ENCODE data around the gene SGSM2.

Gene SGSM2

DNA sequence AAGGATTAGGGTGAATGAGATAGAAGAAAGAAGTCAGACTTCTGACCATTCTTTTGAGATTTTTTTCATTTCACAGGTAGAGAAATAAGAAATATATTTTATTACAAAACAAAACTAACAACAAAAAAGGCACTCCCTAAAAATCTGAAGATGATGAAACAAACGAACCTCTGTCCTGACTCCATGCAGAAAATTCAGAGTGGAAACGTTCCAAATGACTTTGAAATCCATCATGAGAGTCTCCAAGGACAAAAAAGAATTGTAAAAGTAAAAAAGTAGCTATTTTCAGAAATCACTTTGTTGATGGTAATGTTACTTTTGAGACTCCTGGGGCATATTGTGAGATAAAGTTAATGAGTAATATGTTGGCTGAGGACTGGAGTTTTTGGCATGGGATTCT, 89.9 kb downstream of the SGSM2 start:
- DNase-seq = no peak

DNA sequence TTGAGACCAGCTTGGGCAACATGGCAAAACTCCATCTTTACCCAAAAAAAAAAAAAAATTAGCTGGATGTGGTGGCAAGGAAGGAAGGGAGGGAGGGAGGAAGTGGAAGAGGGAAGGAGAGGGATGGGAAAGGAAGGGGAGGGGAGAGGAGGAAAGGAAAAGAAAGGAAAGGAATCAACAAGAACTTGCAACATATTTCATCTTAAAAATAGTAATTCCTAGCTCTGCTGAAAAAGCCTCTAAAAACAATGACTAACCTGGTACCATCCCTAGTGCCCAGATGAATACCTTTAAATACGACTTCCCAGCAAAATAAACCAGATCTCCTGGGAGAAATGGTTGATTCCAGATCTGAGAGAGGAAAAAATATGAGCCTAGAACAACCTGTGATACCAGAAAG, 90.6 kb downstream of the SGSM2 start:
- DNase-seq = no peak
